ENCODE measurements around the gene FAM111A.

- TF ChIP-seq EZH2 (IDR thresholded peaks at IDR 0.05; ENCODE audit: insufficient read depth, low read length): no peak
- TF ChIP-seq, protein P1, sequence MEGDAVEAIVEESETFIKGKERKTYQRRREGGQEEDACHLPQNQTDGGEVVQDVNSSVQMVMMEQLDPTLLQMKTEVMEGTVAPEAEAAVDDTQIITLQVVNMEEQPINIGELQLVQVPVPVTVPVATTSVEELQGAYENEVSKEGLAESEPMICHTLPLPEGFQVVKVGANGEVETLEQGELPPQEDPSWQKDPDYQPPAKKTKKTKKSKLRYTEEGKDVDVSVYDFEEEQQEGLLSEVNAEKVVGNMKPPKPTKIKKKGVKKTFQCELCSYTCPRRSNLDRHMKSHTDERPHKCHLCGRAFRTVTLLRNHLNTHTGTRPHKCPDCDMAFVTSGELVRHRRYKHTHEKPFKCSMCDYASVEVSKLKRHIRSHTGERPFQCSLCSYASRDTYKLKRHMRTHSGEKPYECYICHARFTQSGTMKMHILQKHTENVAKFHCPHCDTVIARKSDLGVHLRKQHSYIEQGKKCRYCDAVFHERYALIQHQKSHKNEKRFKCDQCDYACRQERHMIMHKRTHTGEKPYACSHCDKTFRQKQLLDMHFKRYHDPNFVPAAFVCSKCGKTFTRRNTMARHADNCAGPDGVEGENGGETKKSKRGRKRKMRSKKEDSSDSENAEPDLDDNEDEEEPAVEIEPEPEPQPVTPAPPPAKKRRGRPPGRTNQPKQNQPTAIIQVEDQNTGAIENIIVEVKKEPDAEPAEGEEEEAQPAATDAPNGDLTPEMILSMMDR (IDR thresholded peaks at IDR 0.05; ENCODE audit: insufficient read depth, low read depth, low read length): no peak
These were observed 22.8 kb upstream of the FAM111A start for GRCh38 chr11:59119826-59120225.

All from astrocyte (in vitro differentiated cells and primary cell).